Mesenchymal stem cell (in vitro differentiated cells and primary cell): ENCODE data around the gene DHRS11.
A peak's percentile ranks its signal among the peaks of the same experiment; 100 is the strongest.

ENCODE experiments used
- DNase-seq: peaks from one replicate; pipeline ENCODE4 v3.0.0-alpha.2; 2013
- H2AFZ ChIP-seq: one replicate; pipeline ENCODE4 v1.6.1; 2013; ENCODE audit warnings: low read depth, mild to moderate bottlenecking, control low read depth, inconsistent platforms, low read length, moderate library complexity
- H2AK5ac ChIP-seq: 2 replicates; pipeline ENCODE4 v1.6.1; 2013; ENCODE audit warnings: low read length, moderate library complexity, mild to moderate bottlenecking, inconsistent platforms; ENCODE audit not compliant: severe bottlenecking
- H2BK120ac ChIP-seq: one replicate; pipeline ENCODE4 v1.6.1; 2013; ENCODE audit warnings: low read depth, mild to moderate bottlenecking, inconsistent platforms, low read length, moderate library complexity
- H2BK12ac ChIP-seq, 2 experiments: one replicate each; pipeline ENCODE4 v1.6.1; 2013; ENCODE audit warnings: inconsistent platforms in 2 of 2, low read length in 2 of 2, mild to moderate bottlenecking in 2 of 2, moderate library complexity in 2 of 2, control low read depth in 1 of 2
- H2BK15ac ChIP-seq: one replicate; pipeline ENCODE4 v1.6.1; 2013; ENCODE audit warnings: mild to moderate bottlenecking, low read depth, inconsistent platforms; ENCODE audit not compliant: poor library complexity, severe bottlenecking
- H2BK5ac ChIP-seq: 2 replicates; pipeline ENCODE4 v1.6.1; 2013; ENCODE audit warnings: low read depth, mild to moderate bottlenecking, low read length, control low read depth, inconsistent platforms; ENCODE audit not compliant: poor library complexity, severe bottlenecking
- H3K14ac ChIP-seq, 2 experiments: one replicate each; pipeline ENCODE4 v1.6.1; 2013; ENCODE audit warnings: inconsistent platforms in 2 of 2, low read length in 2 of 2, control low read depth in 1 of 2, mild to moderate bottlenecking in 1 of 2, moderate library complexity in 1 of 2
- H3K18ac ChIP-seq, 2 experiments: one replicate each; pipeline ENCODE4 v1.6.1; 2013; ENCODE audit warnings: inconsistent platforms in 2 of 2, low read length in 2 of 2, control low read depth in 1 of 2, low read depth in 1 of 2, mild to moderate bottlenecking in 1 of 2
- H3K23ac ChIP-seq, 2 experiments: one replicate each; pipeline ENCODE4 v1.6.1; 2013; ENCODE audit warnings: inconsistent platforms in 2 of 2, low read length in 2 of 2, mild to moderate bottlenecking in 2 of 2, moderate library complexity in 2 of 2, control low read depth in 1 of 2
- H3K27ac ChIP-seq: 2 replicates; pipeline ENCODE4 v1.5.1; 2013; ENCODE audit warnings: mild to moderate bottlenecking, moderate library complexity, low read length, control low read depth, inconsistent platforms; ENCODE audit not compliant: poor library complexity, severe bottlenecking
- H3K27me3 ChIP-seq, 2 experiments: 2 replicates each; pipeline versions ENCODE4 v1.6.1 to v1.7.0; 2013; ENCODE audit warnings: low read length in 2 of 2, mild to moderate bottlenecking in 2 of 2, moderate library complexity in 2 of 2, control low read depth in 1 of 2, inconsistent platforms in 1 of 2; ENCODE audit not compliant: control insufficient read depth in 1 of 2, insufficient read depth in 1 of 2
- H3K36me3 ChIP-seq, 2 experiments: 2 replicates each; pipeline versions ENCODE4 v1.6.1 to v1.7.0; 2013; ENCODE audit warnings: low read length in 2 of 2, control low read depth in 1 of 2, inconsistent platforms in 1 of 2, low read depth in 1 of 2, mild to moderate bottlenecking in 1 of 2; ENCODE audit not compliant: insufficient read depth in 2 of 2, control insufficient read depth in 1 of 2
- H3K4ac ChIP-seq, 2 experiments: one replicate each; pipeline ENCODE4 v1.6.1; 2013; ENCODE audit warnings: inconsistent platforms in 2 of 2, low read length in 2 of 2, mild to moderate bottlenecking in 2 of 2, moderate library complexity in 2 of 2, control low read depth in 1 of 2, low read depth in 1 of 2
- H3K4me1 ChIP-seq: 2 replicates; pipeline ENCODE4 v1.6.1; 2013; ENCODE audit warnings: low read depth, low read length, control low read depth; ENCODE audit not compliant: control insufficient read depth, insufficient read depth
- H3K4me2 ChIP-seq: 2 replicates; pipeline ENCODE4 v1.6.1; 2013; ENCODE audit warnings: low read length, mild to moderate bottlenecking, inconsistent platforms; ENCODE audit not compliant: poor library complexity, severe bottlenecking
- H3K4me3 ChIP-seq, 2 experiments: 2 replicates each; pipeline versions ENCODE4 v1.5.1 to v1.7.0; 2013; ENCODE audit warnings: low read length in 2 of 2, mild to moderate bottlenecking in 2 of 2, control low read depth in 1 of 2, low read depth in 1 of 2; ENCODE audit not compliant: insufficient read depth in 1 of 2
- H3K79me1 ChIP-seq: replicated peaks from 2 replicates; pipeline ENCODE4 v1.6.1; 2013; ENCODE audit warnings: mild to moderate bottlenecking, control low read depth, low read length, inconsistent platforms; ENCODE audit not compliant: poor library complexity, severe bottlenecking
- H3K9ac ChIP-seq: 2 replicates; pipeline ENCODE4 v1.7.0; 2013; ENCODE audit warnings: mild to moderate bottlenecking, low read length, moderate library complexity
- H3K9me3 ChIP-seq: 2 replicates; pipeline ENCODE4 v1.7.0; 2013; ENCODE audit warnings: mild to moderate bottlenecking, low read length; ENCODE audit not compliant: control insufficient read depth
- H4K8ac ChIP-seq: one replicate; pipeline ENCODE4 v1.6.1; 2013; ENCODE audit warnings: inconsistent platforms, mild to moderate bottlenecking, low read length, moderate library complexity
- H4K91ac ChIP-seq: one replicate; pipeline ENCODE4 v1.6.1; 2013; ENCODE audit warnings: mild to moderate bottlenecking, low read length, inconsistent platforms
- WGBS: methylation state at CpG from one replicate; pipeline ENCODE4 v1.1.7; 2013; ENCODE audit warnings: mixed read lengths; 5-methylcytosine and 5-hydroxymethylcytosine counted together

Gene DHRS11

DNA sequence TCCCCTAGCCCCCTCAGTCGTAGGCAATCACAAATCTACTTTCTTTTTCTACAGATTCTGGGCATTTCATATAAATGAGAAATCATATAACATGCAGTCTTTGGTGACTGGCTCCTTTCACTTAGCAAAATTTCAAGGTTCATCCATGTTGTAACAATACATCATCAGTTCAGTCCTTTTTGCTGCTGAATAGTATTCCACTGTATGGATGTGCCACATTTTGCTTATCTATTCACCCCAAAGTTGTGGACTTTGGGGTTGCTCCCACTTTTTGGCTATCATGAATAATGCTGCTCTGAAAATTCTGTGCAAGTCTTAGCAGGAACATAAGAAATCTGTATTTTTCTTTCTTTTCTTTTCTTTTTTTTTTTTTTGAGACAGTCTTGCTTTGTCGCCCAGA is 48.7 kb downstream of the DHRS11 start:
- no peak overlapping the region for H2BK120ac ChIP-seq
- no peak overlapping the region for H2AK5ac ChIP-seq
- H3K4me3 ChIP-seq = no peak overlapping the region
- no peak overlapping the region for H2AFZ ChIP-seq
- no peaks in the 10 kb centered on the region for H3K36me3 ChIP-seq
- no peak overlapping the region for H3K23ac ChIP-seq
- no peak overlapping the region for H2BK15ac ChIP-seq
- WGBS = 86% methylated on average over 2 of the region's 2 CpGs
- no peak overlapping the region for H3K4me2 ChIP-seq
- H3K27ac ChIP-seq = no peak overlapping the region
- DNase-seq = no peak
- H3K14ac ChIP-seq = no peak overlapping the region
- no peaks in the 10 kb centered on the region for H3K79me1 ChIP-seq
- H2BK12ac ChIP-seq = no peak overlapping the region
- no peak overlapping the region for H3K9ac ChIP-seq
- peaks cover 12% of the 10 kb centered on the region for H3K4me1 ChIP-seq
- H4K8ac ChIP-seq = no peak overlapping the region
- H3K9me3 ChIP-seq = no peaks in the 10 kb centered on the region
- no peak overlapping the region for H3K18ac ChIP-seq
- no peak overlapping the region for H4K91ac ChIP-seq
- no peak overlapping the region for H3K4ac ChIP-seq
- no peak overlapping the region for H2BK5ac ChIP-seq
- H3K27me3 ChIP-seq = peaks cover 94 to 95% of the 10 kb centered on the region in 2 experiments

DNA sequence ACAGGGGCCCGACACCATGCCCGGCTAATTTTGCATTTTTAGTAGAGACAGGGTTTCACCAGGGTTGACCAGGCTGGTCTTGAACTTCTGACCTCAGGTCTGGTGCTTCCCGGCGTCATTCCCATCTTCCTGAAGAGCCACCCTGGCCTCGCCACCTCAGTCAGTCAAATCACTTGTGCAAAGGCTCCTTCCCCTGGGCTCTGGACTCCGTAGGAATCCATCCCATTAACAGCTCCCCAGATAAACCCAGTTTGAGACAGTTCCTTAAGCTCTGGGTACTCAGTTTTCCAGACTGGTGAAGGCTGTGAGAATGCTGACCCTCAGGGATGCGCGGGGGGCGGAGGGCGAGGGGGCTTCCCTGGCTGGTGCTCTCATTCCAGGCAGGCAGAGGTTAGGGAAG is 49.2 kb downstream of the DHRS11 start:
- Histone ChIP-seq H3K18ac (no peak overlapping the region), H3K4me3 (no peak overlapping the region), H3K9ac (no peak overlapping the region), H3K4ac (no peak overlapping the region), H2BK120ac (no peak overlapping the region), H3K14ac (no peak overlapping the region), H2BK12ac (no peak overlapping the region), H2BK15ac (no peak overlapping the region), H3K79me1 (no peaks in the 10 kb centered on the region), H2BK5ac (no peak overlapping the region), H3K4me1 (peaks cover 12% of the 10 kb centered on the region), H3K27me3 (peaks cover 95 to 98% of the 10 kb centered on the region in 2 experiments), H4K8ac (no peak overlapping the region), H4K91ac (no peak overlapping the region), H3K9me3 (no peaks in the 10 kb centered on the region), H3K27ac (no peak overlapping the region), H3K4me2 (no peak overlapping the region), H3K23ac (no peak overlapping the region), H2AFZ (no peak overlapping the region), H2AK5ac (no peak overlapping the region), H3K36me3 (no peaks in the 10 kb centered on the region)
- DNase-seq = no peak
- 64% methylated on average over 10 of the region's 10 CpGs for WGBS

DNA sequence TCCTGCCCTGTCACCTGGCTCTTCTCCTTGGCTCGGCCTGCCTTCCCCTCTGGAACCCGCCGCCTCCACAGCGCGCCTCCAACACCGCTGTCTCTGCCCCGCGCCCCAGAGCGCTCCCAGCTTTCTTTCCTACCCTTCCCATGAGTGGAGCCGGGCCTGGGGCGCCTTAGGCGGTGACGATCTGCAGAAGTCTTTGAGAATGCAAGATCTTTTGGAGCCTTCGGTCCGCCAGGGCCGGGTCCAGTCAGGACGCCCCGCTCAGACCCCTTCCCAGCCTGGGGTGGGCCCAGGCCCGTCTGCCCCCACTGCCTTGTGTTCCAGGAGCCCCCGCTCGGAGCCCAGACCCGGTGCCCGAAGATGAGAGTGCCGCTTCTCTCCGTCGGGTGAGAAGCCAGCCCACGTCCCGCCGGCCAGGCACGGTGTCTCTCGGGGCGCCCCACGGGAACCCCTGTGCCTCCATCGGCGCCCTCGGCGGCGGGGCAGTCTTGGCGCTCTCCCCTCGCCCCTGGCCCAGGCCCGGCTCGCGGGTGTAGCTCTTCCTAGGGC is 49.7 kb downstream of the DHRS11 start:
- H3K36me3 ChIP-seq = no peaks in the 10 kb centered on the region
- no peak overlapping the region for H2BK12ac ChIP-seq
- WGBS = 5% methylated on average over 42 of the region's 43 CpGs
- H3K9me3 ChIP-seq = no peaks in the 10 kb centered on the region
- H3K14ac ChIP-seq = no peak overlapping the region
- H3K9ac ChIP-seq = no peak overlapping the region
- peak overlapping the region; percentile 40 to 72 for H3K4me3 ChIP-seq
- H3K4ac ChIP-seq = no peak overlapping the region
- no peak for DNase-seq
- no peak overlapping the region for H3K27ac ChIP-seq
- H3K27me3 ChIP-seq = peaks cover 98 to 99% of the 10 kb centered on the region in 2 experiments
- no peak overlapping the region for H2AFZ ChIP-seq
- H3K23ac ChIP-seq = peak overlapping the region in 1 of 2 experiments; percentile 48
- no peak overlapping the region for H2BK120ac ChIP-seq
- H2BK5ac ChIP-seq = no peak overlapping the region
- H3K4me2 ChIP-seq = peak overlapping the region; percentile 82
- H2AK5ac ChIP-seq = no peak overlapping the region
- H3K79me1 ChIP-seq = no peaks in the 10 kb centered on the region
- no peak overlapping the region for H2BK15ac ChIP-seq
- peaks cover 12% of the 10 kb centered on the region for H3K4me1 ChIP-seq
- H4K91ac ChIP-seq = no peak overlapping the region
- no peak overlapping the region for H4K8ac ChIP-seq
- no peak overlapping the region for H3K18ac ChIP-seq

DNA sequence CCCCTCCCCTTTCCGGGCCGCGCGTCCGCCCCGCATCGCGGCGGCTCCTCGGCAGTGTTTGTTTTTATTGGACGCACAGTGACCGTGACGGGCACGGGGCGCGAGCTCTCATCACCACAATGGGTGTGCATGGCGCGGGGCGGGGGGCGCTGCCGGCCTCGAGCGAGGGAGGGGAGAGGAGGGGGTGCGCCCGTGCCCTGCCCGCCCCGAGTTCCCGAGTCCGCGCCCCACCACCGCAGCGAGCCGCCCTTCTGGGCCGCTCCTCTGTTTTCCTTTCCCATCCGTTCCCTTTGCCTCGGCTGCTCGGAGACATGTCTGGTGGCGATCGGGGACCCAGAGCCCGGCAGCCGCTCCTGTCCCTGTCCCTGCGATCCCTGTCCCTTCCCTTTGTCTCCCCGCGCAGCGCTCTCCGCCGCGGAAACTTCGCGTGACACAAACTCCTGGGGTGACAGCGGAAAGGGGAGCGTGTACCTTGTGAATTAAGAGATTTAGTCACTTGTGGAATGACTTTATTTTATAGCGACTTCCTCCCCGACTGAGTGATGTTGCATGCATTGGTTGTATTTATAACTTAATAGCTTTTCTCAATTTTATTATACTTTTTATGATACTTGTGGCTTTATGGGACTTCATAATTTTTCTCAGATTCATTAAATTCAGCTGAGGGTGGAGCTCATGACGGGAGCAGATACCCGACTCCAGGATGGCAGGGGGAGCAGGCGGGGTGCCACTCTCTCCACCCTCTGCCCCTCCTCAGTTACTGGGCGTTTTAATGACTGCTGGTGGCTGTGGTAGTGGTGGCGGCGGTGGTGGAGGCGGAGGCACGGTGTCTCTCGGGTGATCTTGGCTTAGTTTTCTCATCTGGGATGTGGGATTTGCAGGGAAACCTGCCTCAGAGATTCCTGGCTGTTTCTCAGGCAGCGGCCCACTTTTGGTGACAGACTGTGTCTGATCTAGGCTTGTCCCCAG is 50.5 kb downstream of the DHRS11 start:
- Histone ChIP-seq H4K8ac (no peak overlapping the region), H3K27me3 (peaks cover 98 to 99% of the 10 kb centered on the region in 2 experiments), H3K4ac (no peak overlapping the region), H2BK120ac (no peak overlapping the region), H3K9ac (no peak overlapping the region), H3K18ac (no peak overlapping the region), H3K4me2 (peak overlapping the region; percentile 82), H2BK15ac (peak overlapping the region; percentile 63), H3K27ac (no peak overlapping the region), H3K23ac (peak overlapping the region in 1 of 2 experiments; percentile 80), H2BK5ac (no peak overlapping the region), H3K79me1 (no peaks in the 10 kb centered on the region), H3K14ac (no peak overlapping the region), H3K4me3 (peak overlapping the region; percentile 40 to 72), H3K36me3 (no peaks in the 10 kb centered on the region), H2AFZ (no peak overlapping the region), H4K91ac (no peak overlapping the region), H2BK12ac (no peak overlapping the region), H2AK5ac (no peak overlapping the region), H3K9me3 (no peaks in the 10 kb centered on the region), H3K4me1 (peaks cover 12% of the 10 kb centered on the region)
- DNase-seq = no peak
- WGBS = 11% methylated on average over 37 of the region's 64 CpGs
